Left lung (tissue), 10 donors: Measurements from ENCODE around the gene LARP1. TPM values are rescaled to one million over a fixed set of nuclear protein-coding genes. Genes with fewer than 3 reads are reported as not detected.
"Not testable (repeated sequence)": the region's sequence is repeated elsewhere in the genome, so short reads cannot be mapped to it uniquely, and the experiment has no call there.

Experiments used
- ATAC-seq: fragments of 200-7000 bp; cut with Tn5 transposase; one replicate; pipeline ENCODE4 v1.9.1; 2020; ENCODE audit warnings: moderate library complexity
- DNase-seq, 4 donors: peaks; one replicate each; pipeline ENCODE4 v3.0.0-alpha.2; 2013 to 2020
- H3K27ac ChIP-seq, 2 donors: fragments of 200-600 bp; sonication (generic) in 1 of 2; one replicate each; pipeline versions ENCODE4 v1.5.0 to v1.8.0; 2020 to 2021
- H3K27me3 ChIP-seq, 2 donors: fragments of 200-600 bp; sonication (generic) in 1 of 2; one replicate each; pipeline versions ENCODE4 v1.5.0 to v1.8.0; 2020 to 2021
- H3K36me3 ChIP-seq, 2 donors: fragments of 200-600 bp; sonication (generic) in 1 of 2; one replicate each; pipeline versions ENCODE4 v1.5.0 to v1.8.0; 2020 to 2021
- H3K4me1 ChIP-seq, 2 donors: fragments of 200-600 bp; one replicate each; pipeline ENCODE4 v1.8.0; 2021
- H3K4me3 ChIP-seq, 2 donors: fragments of 200-600 bp; sonication (generic) in 1 of 2; one replicate each; pipeline versions ENCODE4 v1.5.0 to v1.8.0; 2020 to 2021; ENCODE audit warnings: mild to moderate bottlenecking in 1 of 2
- H3K9me3 ChIP-seq, 2 donors: fragments of 200-600 bp; sonication (generic) in 1 of 2; one replicate each; pipeline versions ENCODE4 v1.5.0 to v1.8.0; 2020 to 2021
- intact Hi-C, 2 donors: fragments of 100-400 bp; cut with DNase I; formaldehyde crosslinking; loops; one replicate each; pipeline versions ENCODE4 v1.11.2 to v1.14.2; 2022
- polyA plus RNA-seq, 6 donors: library from polyadenylated mRNA; unstranded; fragments of 120-200 nt; gene quantifications; one replicate each; pipeline ENCODE4 v1.2.1, GENCODE V29; 2013; ENCODE audit not compliant: insufficient read length in 6 of 6
- total RNA-seq, 2 donors: library from RNA; stranded (reverse); fragmentation: NEBNext Ultra II Directional; extraction: Animal tissue kit (Norgen Biotek cat#: 25700); gene quantifications; one replicate each; pipeline ENCODE4 v1.2.1, GENCODE V29; 2021
- TF ChIP-seq, protein P1 (sequence below), 2 donors: fragments of 200-600 bp; sonication (generic) in 1 of 2; IDR thresholded peaks; one replicate each; pipeline versions ENCODE4 v1.5.0 to v1.8.0; 2021; ENCODE audit warnings: antibody characterized with exemption in 2 of 2
- donor health status: DM: no; HTN: yes; CAD: no.
- donor health status: DM: no; HTN: no; CAD: no.

Gene LARP1
- total and polyA plus RNA-seq, 8 donors, result 90.3 to 172 (median 109) TPM

- Histone ChIP-seq H3K27ac (no peak overlapping the region), H3K4me1 (no peaks in the 10 kb centered on the region), H3K4me3 (no peak overlapping the region), H3K9me3 (no peaks in the 10 kb centered on the region), H3K27me3 (no peaks in the 10 kb centered on the region), H3K36me3 (no peaks in the 10 kb centered on the region)
- intact Hi-C loops, result no loop called here
- TF ChIP-seq, protein P1, sequence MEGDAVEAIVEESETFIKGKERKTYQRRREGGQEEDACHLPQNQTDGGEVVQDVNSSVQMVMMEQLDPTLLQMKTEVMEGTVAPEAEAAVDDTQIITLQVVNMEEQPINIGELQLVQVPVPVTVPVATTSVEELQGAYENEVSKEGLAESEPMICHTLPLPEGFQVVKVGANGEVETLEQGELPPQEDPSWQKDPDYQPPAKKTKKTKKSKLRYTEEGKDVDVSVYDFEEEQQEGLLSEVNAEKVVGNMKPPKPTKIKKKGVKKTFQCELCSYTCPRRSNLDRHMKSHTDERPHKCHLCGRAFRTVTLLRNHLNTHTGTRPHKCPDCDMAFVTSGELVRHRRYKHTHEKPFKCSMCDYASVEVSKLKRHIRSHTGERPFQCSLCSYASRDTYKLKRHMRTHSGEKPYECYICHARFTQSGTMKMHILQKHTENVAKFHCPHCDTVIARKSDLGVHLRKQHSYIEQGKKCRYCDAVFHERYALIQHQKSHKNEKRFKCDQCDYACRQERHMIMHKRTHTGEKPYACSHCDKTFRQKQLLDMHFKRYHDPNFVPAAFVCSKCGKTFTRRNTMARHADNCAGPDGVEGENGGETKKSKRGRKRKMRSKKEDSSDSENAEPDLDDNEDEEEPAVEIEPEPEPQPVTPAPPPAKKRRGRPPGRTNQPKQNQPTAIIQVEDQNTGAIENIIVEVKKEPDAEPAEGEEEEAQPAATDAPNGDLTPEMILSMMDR (IDR thresholded peaks at IDR 0.05), result no peak
- DNase-seq (no peak), ATAC-seq (no peak)
These were observed 27.8 kb upstream of the LARP1 start for GRCh38 chr5:154727361-154727760.

GRCh38 chr5:154728939-154729588 is 26.1 kb upstream of the LARP1 start:
- Histone ChIP-seq H3K4me3 (no peak overlapping the region), H3K36me3 (no peaks in the 10 kb centered on the region), H3K4me1 (no peaks in the 10 kb centered on the region), H3K9me3 (no peaks in the 10 kb centered on the region), H3K27ac (no peak overlapping the region), H3K27me3 (no peaks in the 10 kb centered on the region)
- ATAC-seq (no peak), DNase-seq (no peak)
- intact Hi-C loops, result no loop called here
- TF ChIP-seq, protein P1 (IDR thresholded peaks at IDR 0.05), result no peak

DNA sequence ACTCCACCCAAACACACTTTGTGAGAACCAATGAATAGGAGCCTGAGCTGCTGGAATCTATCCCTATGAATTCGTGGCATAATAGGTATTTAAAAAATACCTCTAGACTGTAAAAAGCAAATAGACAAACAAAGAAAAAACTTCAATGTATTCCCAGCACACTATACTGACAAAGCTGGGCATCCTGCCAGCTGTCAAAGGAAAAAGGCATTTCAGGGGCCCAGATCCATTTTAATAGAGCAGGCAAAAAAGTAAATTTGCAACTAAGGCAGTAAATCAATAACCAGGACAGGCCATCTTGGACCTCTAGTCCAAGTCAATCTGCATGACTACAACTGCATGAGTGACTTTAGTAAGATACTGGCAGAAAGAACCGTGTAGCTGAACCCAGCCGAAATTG is 25.6 kb upstream of the LARP1 start:
- DNase-seq (no peak), ATAC-seq (no peak)
- Histone ChIP-seq H3K4me3 (no peak overlapping the region), H3K27me3 (no peaks in the 10 kb centered on the region), H3K9me3 (no peaks in the 10 kb centered on the region), H3K36me3 (no peaks in the 10 kb centered on the region), H3K27ac (no peak overlapping the region), H3K4me1 (no peaks in the 10 kb centered on the region)
- intact Hi-C loops, result no loop called here
- TF ChIP-seq, protein P1 (IDR thresholded peaks at IDR 0.05), result no peak

GRCh38 chr5:154730761-154731160 is 24.4 kb upstream of the LARP1 start:
- H3K4me1 ChIP-seq, H3K27me3 ChIP-seq, H3K9me3 ChIP-seq, H3K27ac ChIP-seq, intact Hi-C loops, ATAC-seq, DNase-seq, H3K36me3 ChIP-seq, H3K4me3 ChIP-seq: not testable (repeated sequence)

DNA sequence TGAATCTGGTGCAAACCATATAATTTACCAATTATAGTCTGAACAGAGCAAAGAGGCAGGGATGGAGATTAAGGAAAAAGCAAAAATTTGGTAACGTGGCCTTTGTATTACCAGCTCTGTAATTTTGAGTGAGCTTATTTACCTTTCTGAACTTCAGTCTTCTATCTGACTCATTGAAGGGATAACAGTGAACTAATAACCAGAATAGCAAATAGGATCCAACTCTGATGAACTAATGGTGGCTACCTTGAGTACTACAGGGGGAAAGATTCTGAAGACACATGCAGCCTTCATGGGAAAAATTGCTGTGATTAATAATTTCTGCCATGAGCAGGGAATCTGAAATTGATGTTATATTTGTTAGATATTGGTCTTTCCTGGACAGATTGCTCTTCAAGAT is 23.0 kb upstream of the LARP1 start:
- Histone ChIP-seq H3K36me3 (no peaks in the 10 kb centered on the region), H3K27me3 (no peaks in the 10 kb centered on the region), H3K4me1 (no peaks in the 10 kb centered on the region), H3K9me3 (no peaks in the 10 kb centered on the region), H3K4me3 (no peak overlapping the region), H3K27ac (no peak overlapping the region)
- TF ChIP-seq, protein P1 (IDR thresholded peaks at IDR 0.05), result no peak
- no peak for DNase-seq
- intact Hi-C loops, result no loop called here
- no peak for ATAC-seq
